ENCODE data around the gene ZNF511.

- TF ChIP-seq CTCF (conservative IDR thresholded peaks at IDR 0.05) (no peak), ZFX (IDR thresholded peaks at IDR 0.05) (no peak)
These were observed 29.7 kb downstream of the ZNF511 start for GRCh38 chr10:133338080-133339071.
